AG04449 (cell line): ENCODE measurements around the gene TBC1D1.

Experiments used
- CTCF ChIA-PET: fragments of 350-600 bp; formaldehyde crosslinking; extraction: SDS; loops from one replicate; lab custom pipeline; 2021; ENCODE audit warnings: antibody characterized with exemption; lab: Yijun Ruan, JAX
- POLR2A ChIA-PET: fragments of 400-600, 350-600 bp; formaldehyde crosslinking; extraction: SDS; loops from one replicate; lab custom pipeline; 2020; ENCODE audit warnings: antibody characterized with exemption, inconsistent platforms; lab: Yijun Ruan, JAX
- DNase-seq: peaks from one replicate; pipeline ENCODE4 v3.0.0-alpha.2; 2010; ENCODE audit warnings: low read depth, low spot score
- H3K4me3 ChIP-seq: 2 replicates; pipeline ENCODE4 v1.5.1; 2011; ENCODE audit warnings: low read depth, mild to moderate bottlenecking, control low read depth, low read length
- TF ChIP-seq, protein P1 (sequence below): IDR thresholded peaks from one replicate; pipeline ENCODE4 v1.5.1; 2011; ENCODE audit warnings: mild to moderate bottlenecking, moderate library complexity, low read length, control low read depth, inconsistent platforms; ENCODE audit not compliant: insufficient read depth; ENCODE audit errors: missing control alignments

TBC1D1 gene

DNA sequence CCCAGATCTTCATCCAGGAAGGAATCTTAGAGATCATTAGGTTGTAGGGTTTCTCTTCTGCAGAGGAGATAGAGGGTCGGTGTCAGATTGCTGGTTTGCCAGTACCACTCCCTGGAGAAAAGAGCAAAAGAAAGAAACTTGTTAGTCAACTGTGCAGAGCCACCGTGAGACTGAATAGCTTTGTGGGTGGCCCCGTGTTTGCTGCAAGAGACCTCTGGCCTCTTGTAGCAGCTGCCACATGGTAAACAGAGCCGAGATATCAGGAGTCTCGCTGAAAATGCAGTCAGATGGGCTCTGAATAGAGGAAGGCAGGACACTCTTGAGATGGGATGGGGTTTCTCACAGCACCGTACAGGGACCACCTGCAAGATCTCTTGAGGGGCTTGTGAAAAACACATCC lies 219.0 kb downstream of the TBC1D1 start:
- ChIA-PET CTCF (interaction anchor here (1.4 kb wide), 1 partner anchor 23 kb away, joined by 3 read pairs; no protein-coding TSS in a partner anchor), POLR2A (no interaction called here)
- TF ChIP-seq, protein P1, sequence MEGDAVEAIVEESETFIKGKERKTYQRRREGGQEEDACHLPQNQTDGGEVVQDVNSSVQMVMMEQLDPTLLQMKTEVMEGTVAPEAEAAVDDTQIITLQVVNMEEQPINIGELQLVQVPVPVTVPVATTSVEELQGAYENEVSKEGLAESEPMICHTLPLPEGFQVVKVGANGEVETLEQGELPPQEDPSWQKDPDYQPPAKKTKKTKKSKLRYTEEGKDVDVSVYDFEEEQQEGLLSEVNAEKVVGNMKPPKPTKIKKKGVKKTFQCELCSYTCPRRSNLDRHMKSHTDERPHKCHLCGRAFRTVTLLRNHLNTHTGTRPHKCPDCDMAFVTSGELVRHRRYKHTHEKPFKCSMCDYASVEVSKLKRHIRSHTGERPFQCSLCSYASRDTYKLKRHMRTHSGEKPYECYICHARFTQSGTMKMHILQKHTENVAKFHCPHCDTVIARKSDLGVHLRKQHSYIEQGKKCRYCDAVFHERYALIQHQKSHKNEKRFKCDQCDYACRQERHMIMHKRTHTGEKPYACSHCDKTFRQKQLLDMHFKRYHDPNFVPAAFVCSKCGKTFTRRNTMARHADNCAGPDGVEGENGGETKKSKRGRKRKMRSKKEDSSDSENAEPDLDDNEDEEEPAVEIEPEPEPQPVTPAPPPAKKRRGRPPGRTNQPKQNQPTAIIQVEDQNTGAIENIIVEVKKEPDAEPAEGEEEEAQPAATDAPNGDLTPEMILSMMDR = no peak

DNA sequence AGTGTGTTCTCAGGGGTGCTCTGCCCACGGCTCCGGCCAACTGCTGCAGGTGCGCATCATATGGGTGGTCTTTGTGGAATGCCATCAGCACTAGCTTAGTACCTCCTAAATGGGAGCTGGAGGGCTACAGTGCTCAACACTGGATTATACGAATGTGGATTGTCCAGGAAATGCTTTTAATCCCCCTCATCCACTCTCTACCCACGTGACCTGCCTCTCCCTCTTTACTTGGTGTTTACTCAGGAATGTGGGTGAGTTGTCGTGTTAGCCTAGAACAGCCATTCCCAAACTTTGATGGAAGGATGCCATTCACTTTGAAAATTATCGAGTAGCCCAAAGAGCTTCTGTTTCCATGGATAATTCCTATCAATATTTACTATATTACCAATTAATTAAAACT lies 220.1 kb downstream of the TBC1D1 start:
- CTCF ChIA-PET = interaction anchor here (1.4 kb wide), 1 partner anchor 19 kb away, joined by 3 read pairs; no protein-coding TSS in a partner anchor
- POLR2A ChIA-PET = no interaction called here
- DNase-seq = no peak
- TF ChIP-seq, protein P1 = no peak
- no peak overlapping the region for H3K4me3 ChIP-seq

More for the DNA sequence above, 219.0 kb downstream of the TBC1D1 start:
- no peak for DNase-seq
- no peak overlapping the region for H3K4me3 ChIP-seq

DNA sequence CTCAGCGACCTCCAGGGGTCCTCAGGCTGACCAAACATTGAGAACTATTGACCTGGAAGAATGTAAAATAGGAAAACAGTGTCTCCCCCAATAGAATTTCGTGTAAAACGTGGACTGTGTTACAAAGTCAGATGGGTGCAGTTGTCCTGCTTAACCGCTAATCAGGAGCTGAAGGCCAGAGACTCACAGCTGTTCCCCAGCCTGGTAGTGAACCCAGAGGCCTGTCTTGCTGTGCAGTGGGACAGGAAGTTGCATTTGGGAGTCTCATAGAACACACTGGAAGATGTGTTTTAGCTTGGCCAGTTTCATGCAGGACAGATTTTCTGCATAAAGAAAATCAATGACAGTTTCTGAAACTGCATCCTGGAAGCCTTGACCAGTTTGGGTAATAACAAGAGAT lies 220.8 kb downstream of the TBC1D1 start:
- ChIA-PET POLR2A (no interaction called here), CTCF (interaction anchor here (1.2 to 1.4 kb wide), 2 partner anchors 18 to 49 kb away, joined by 3 read pairs; no protein-coding TSS in a partner anchor)
- DNase-seq = no peak
- no peak overlapping the region for H3K4me3 ChIP-seq
- TF ChIP-seq, protein P1 = no peak

DNA sequence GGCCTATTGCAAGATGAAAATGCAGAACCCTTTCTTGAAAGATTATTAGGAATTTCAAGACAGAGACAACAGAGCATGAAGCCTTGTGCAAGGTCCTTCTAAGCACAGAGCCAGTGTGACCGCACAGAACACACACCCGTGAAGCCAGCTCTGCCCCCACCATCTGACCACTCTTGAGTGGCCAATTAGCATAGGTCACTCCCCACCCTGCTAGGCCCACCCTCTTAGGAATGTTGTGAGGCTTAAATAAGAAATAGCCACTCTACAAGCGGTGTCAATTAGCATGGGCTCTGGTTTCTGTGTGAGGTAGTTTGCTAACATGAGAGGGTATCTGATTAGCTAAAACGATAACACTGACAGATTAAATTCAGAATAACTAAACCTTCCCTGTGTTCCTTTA lies 222.2 kb downstream of the TBC1D1 start:
- no peak for DNase-seq
- TF ChIP-seq, protein P1 = no peak
- CTCF ChIA-PET = interaction anchor here (0.9 to 1.1 kb wide), 2 partner anchors 10 to 13 kb away, joined by 3 read pairs; no protein-coding TSS in a partner anchor
- POLR2A ChIA-PET = no interaction called here
- H3K4me3 ChIP-seq = no peak overlapping the region

DNA sequence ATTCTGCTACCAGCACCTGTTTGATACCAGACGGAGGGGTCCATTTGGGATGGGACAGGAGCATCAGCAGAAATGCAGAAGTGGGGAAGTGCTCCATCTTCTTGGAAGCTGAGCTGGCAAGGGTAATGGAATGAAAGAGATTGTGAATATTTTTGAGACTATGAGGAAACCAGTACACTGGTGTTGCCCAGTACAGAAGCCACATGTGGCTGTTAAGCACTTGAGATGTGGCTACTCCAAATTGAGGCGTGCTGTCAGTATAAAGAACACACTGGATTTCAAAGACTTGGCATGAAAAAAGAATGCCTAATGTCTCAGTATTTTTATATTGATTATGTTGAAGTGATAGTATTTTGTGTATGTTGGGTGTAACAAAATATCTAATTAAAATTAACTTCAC lies 222.7 kb downstream of the TBC1D1 start:
- no peak for DNase-seq
- H3K4me3 ChIP-seq = no peak overlapping the region
- POLR2A ChIA-PET = no interaction called here
- CTCF ChIA-PET = interaction anchor here (0.9 to 1.1 kb wide), 3 partner anchors 10 to 206 kb away, joined by 3 read pairs; no protein-coding TSS in a partner anchor
- TF ChIP-seq, protein P1 = no peak

DNA sequence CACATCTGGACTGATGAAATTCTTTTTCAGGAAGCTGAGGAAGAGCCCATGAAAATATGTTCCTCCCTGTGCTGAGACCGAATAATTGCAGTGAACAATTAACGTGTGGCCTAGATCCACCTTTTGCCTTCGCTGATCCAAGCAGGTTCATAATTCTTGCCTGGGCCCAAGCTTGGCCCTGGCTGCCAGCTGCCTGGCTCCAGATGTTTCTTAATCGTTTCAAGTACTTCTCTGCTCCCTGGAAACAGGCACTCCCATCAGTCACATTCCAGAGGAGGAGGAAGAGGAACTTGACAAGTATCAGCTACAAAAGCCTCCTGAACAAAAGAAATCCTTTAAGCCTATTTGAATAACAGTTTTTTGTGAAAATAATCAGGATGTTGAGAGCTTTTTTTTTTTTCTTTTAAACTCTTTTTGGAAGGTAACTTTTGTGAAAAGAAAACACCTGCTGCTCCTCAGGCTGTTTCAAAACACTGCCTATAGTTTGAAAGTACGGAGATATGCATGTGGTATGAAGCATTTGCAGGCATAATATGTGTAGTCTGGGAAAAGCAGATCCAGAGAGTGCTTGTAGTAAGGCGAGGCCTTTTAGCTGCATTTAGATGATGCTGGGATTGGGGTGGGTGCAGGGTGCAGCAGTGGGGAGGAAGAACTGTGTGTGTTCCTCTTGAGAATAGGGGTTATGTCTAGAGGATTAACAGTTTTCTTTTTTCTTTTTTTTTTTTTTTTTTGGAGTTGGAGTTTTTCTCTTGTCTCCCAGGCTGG lies 223.7 kb downstream of the TBC1D1 start:
- TF ChIP-seq, protein P1 = no peak
- ChIA-PET CTCF (interaction anchor here (1.0 kb wide), 1 partner anchor 205 kb away, joined by 3 read pairs; no protein-coding TSS in a partner anchor), POLR2A (no interaction called here)
- no peak overlapping the region for H3K4me3 ChIP-seq
- DNase-seq = no peak
